Activated effector memory CD4-positive, alpha-beta T cell treated with anti-CD3 and anti-CD28 coated beads, Interleukin-2, amount 50 U/mL, for 16 hours (primary cell): ENCODE data around the gene PRSS21.

Experiments used
- DNase-seq: peaks from one replicate; pipeline ENCODE4 v3.0.0-alpha.2; 2020

Gene PRSS21

DNA sequence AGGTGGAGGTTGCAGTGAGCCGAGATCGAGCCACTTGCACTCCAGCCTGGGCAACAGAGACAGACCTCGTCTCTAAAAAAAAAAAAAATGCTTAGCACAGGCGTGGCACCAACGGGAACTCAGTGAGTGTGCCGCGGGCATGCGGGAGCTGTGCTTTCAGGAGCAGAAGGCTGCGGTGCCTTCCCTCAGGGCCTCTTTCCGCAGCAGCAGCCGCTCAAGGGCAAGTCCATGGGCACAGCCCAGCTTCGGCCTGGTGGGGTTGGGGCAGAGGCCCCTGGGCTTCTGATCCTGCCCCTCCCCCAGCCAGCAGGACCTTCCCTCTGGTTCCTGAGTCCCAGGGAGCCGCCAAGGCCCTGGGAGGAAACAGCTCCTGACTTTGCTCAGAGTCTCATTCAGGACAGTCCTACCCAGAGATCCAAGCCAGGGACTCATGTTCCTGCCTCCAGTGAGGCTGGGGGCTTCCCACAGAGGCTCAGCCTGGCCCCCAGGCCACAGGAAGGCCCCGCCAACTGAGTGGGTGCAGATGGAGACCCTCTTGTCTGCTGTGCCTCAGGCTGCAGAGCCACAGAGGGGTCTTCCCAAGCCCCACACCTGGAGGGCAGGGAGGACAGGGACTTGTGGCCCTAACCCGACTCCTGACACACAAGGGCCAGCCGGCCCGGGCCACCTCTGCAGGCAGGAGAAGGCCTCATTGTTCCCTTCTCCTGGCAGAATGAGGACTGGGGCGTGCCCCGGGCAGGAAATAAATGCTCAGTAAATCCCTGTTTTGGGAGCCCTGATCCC is 9.7 kb downstream of the PRSS21 start:
- peak; percentile 56 for DNase-seq

GRCh38 chr16:2827374-2827791 is 10.3 kb downstream of the PRSS21 start:
- DNase-seq: peak; percentile 44

DNA sequence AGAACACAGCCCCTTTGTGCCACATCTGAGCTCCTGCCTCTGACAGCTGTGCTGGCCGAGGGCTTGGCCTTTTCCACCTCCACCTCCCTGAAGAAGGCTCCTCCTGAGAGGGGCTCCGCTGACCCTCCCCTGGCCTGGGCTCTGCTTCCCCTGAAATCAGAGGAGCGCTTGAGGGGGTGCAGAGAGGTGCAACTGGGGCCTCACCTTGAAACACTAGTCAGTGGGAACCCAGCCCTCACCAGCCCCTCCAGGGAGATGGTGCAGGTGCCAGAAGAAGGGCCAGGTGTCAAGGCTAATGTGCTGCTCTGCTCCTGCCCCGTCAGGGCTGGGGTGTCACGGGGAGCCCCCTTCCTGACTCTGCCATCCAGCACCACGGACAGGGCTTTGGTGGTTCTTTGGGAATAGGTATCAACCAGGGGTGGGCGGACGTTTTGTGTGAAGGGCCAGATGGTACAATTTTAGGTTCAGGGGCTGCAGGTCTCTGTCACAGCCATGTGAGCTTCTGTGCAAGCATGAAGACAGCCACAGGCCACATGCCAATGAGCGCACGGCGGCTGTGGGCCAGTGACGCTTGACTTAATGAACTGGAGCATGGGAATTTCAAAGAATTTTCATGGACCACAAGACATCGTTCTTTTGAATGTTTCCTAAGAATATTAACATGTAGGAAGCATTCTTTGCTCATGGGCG is 10.9 kb downstream of the PRSS21 start:
- no peak for DNase-seq

- no peak for DNase-seq
Measured at GRCh38 chr16:2828521-2828840, 11.4 kb downstream of the PRSS21 start.

DNA sequence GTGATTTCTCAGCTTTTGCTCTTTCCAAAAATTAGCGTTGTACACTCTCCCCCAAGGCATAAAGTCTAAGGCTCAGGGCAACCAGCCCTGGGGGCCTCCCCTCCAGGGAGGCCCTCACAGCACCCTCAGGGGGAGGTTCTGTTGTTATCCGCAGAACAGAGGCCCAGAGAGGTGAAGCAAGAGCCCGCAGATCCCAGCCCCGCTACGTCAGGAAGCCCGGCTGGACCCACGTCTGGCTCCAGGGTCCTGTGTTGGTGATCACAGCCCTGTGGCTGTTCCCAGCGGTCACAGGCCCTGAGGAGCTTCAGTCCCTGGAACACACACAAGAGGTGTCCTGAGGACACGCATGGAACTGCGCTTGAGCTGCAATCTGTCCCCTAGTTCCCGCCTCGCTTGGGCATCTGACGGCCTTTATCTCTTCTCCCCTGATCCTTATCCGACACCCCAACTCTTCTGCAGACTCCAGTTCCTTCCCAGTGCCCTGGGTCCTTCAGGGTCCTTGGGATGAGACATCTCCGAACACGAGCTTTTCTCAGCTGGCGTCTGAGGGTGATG is 11.9 kb downstream of the PRSS21 start:
- DNase-seq: no peak

DNA sequence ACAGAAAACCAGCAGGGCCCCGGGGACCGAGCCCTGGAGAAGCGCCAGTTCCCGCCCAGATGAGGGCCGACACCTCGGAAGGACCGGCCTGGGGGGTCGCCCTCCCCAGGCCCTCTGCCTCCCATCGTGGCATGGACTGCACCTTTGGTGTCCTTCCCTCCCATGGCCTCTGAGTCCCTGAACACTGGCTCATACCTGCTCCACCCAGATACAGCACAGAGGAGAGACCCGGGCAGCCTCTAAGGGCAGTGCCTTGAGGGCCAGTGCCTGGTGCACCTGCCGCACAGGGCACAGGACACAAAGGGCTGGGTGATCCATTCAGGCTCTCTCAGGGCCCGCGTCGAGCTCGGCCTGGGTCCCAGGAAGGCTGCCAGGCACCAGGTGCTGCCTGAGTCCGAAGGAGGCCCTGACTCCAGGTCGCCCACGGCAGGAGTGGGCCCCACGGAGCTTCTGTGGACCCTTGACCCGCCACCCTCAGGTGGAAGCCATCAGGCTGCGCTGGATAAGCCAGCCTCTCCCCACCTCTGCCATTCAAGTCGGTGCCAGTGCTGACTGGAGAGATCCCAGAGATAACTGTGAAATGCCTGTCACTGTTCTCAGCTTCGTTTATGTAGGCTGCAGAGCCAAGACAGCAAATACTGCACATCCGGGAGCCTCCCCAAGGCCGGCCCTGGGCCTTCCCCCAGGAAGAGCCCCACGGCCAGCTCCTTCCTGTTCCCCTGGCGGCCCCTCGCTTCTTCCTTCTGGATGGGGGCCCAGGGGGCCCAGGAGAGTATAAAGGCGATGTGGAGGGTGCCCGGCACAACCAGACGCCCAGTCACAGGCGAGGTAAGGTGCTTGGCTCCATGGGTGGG is 12.7 kb downstream of the PRSS21 start, which contains the start of gene ZG16B:
Gene ZG16B, plus strand, starts transcription at position 803 of the 854 bp plus-strand sequence. CDS start 139 bp downstream, outside the sequence.
- no peak for DNase-seq

GRCh38 chr16:2830355-2830695 is 13.3 kb downstream of the PRSS21 start:
- no peak for DNase-seq

DNA sequence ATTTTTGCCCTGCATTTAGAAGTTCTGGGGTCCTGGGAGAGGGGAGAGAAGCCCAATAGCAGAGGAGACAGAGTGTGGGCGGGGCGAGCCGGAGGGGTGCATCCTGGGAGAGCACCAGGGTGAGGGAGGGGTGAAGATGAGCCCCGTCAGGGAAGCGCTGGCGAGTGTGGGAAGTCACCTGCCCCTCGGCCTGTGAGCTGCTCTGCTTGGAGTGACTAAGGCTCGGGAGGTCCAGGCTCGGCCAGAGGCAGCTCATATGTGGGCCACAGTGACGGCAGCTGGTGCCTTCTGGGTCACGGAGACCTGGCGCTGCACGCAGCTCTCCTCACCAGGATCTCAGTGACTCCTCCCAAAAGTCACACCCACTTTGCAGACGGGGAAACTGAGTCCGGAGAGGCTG is 14.2 kb downstream of the PRSS21 start:
- DNase-seq: no peak

GRCh38 chr16:2833776-2834175 is 16.7 kb downstream of the PRSS21 start:
- DNase-seq: no peak

- no peak for DNase-seq
Measured at GRCh38 chr16:2834968-2835367, 17.9 kb downstream of the PRSS21 start.

GRCh38 chr16:2835638-2836493 is 18.8 kb downstream of the PRSS21 start:
- DNase-seq: no peak

GRCh38 chr16:2836646-2837508 is 19.8 kb downstream of the PRSS21 start:
- no peak for DNase-seq

DNA sequence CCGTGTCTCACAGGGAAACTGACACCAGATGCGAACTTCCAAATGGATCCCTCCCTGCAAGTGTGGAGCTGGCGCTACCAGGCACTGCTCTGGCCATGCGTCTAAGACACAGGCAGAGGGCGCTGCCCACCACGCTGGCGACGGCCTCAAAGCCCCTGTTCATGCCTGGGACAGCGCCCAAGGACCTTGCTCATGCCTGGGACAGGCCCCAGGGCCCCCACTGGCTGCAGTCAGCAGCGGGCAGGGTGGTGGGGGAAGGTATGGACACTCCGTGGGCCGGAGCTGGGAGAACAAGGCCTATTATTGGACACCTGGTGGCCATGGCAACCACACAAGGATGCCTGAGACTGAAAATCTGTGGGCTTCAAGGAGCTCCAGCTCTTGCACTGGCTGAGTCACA is 21.9 kb downstream of the PRSS21 start:
- peak; percentile 81 for DNase-seq

DNA sequence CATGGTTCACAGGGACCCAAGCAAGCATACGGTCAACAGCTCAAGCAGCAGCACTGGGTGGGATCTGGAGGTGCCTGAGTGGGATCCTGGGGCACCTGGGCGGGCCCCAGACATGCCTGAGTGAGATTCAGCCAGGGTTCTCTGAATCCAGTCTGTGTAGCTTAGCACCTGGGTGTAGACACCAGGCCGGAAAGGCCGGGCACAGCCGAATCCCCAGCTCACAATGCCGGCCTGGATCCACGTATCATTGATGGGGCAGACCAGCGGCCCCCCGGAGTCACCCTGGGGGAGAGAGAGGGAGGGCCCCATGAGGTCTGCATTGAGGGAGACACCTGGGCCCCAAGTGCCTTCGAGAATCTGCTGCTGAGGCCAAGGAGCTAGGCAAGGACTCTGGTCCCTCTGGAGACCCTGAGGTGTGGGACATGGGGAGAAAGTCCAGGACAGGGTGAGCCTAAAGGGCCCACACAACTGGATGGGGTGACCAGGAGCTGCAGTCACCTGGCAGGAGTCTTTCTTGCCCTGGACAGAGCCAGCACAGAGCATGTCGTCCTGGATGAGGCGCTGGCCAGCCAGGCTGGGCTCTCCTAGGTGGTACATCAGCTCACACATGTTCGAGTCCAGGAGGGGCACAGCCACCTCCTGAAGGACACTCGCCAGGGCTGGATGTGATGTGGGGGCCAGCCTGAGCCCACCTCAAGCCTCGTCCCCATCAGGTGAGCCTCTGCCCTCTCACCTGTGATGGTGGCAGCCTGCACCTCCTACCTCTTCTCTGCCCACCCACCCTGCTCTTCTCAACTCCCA is 22.8 kb downstream of the PRSS21 start:
- no peak for DNase-seq

DNA sequence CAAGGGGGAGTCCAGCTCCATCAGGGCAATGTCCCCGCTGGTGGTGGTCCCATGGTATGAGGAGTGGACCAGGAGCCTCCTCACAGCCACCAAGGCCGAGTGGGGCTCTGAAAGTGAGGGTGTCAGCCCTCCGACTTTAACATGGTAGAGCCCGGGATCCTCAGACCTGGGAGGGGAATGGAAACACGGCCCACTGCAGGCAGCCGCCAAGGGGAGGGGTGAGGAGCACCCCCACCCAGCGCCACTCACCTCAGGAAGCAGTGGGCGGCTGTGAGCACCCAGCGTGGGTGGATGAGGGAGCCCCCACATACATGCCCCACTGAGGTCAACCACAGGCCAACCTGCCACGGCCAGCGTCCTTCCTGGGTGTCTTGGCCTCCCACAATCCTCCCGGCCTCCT is 23.9 kb downstream of the PRSS21 start:
- DNase-seq: no peak

- no peak for DNase-seq
Measured at GRCh38 chr16:2841606-2842339, 24.7 kb downstream of the PRSS21 start.

- DNase-seq: peak; percentile 90
Measured at GRCh38 chr16:2842340-2843000, 25.4 kb downstream of the PRSS21 start.

- DNase-seq: no peak
Measured at GRCh38 chr16:2843526-2843925, 26.5 kb downstream of the PRSS21 start.

GRCh38 chr16:2845116-2845515 is 28.1 kb downstream of the PRSS21 start:
- DNase-seq: no peak
